ENCODE data around the gene UGT1A8.
"Not testable (repeated sequence)": the region's sequence is repeated elsewhere in the genome, so short reads cannot be mapped to it uniquely, and the experiment has no call there.

GRCh38 chr2:233577341-233577740 is 40.1 kb upstream of the UGT1A8 start:
- not testable (repeated sequence) for TF ChIP-seq EZH2 (IDR thresholded peaks at IDR 0.05; ENCODE audit: low read length, missing control alignments); CTCF (conservative IDR thresholded peaks at IDR 0.05 in 1 of 2, IDR thresholded peaks at IDR 0.05 in 1 of 2; ENCODE audit: low read depth in 1 of 2, low read length in 2 of 2)
